Neural cell (in vitro differentiated cells): ENCODE results near the gene CSMD2. TPM values are rescaled to one million over a fixed set of nuclear protein-coding genes. Genes with fewer than 3 reads are reported as not detected.

Experiments used
- H2AFZ ChIP-seq: fragments of 200-600, 300-800 bp; sonication (generic), shearing (Covaris generic); 2 replicates; pipeline ENCODE4 v1.6.0; 2014; ENCODE audit warnings: low read depth, mild to moderate bottlenecking, antibody characterized with exemption, low read length, moderate library complexity
- H3F3A ChIP-seq: fragments of 200-600 bp; shearing (Covaris generic); 2 replicates; pipeline ENCODE4 v1.6.1; 2016; ENCODE audit warnings: mild to moderate bottlenecking, moderate library complexity, mixed read lengths, antibody characterized with exemption, low read length; ENCODE audit not compliant: insufficient read depth, poor library complexity, severe bottlenecking
- H3K27ac ChIP-seq: fragments of 200-600, 300-800 bp; sonication (generic), shearing (Covaris generic); 2 replicates; pipeline ENCODE4 v1.5.1; 2014; ENCODE audit warnings: mild to moderate bottlenecking, low read length, moderate library complexity
- H3K27me3 ChIP-seq: fragments of 300-800, 200-600 bp; sonication (generic), shearing (Covaris generic); 2 replicates; pipeline ENCODE4 v1.6.0; 2014; ENCODE audit warnings: mild to moderate bottlenecking, low read depth, low read length, moderate library complexity; ENCODE audit not compliant: insufficient read depth
- H3K36me3 ChIP-seq: fragments of 300-800, 200-600 bp; sonication (generic), shearing (Covaris generic); 2 replicates; pipeline ENCODE4 v1.5.1; 2014; ENCODE audit warnings: mild to moderate bottlenecking, antibody characterized with exemption, low read length, moderate library complexity; ENCODE audit not compliant: insufficient read depth
- H3K4me2 ChIP-seq: fragments of 300-800, 200-600 bp; sonication (generic), shearing (Covaris generic); 2 replicates; pipeline ENCODE4 v1.6.0; 2014; ENCODE audit warnings: mild to moderate bottlenecking, low read length
- H3K4me3 ChIP-seq: fragments of 300-800, 200-600 bp; sonication (generic), shearing (Covaris generic); 2 replicates; pipeline ENCODE4 v1.5.1; 2014; ENCODE audit warnings: mild to moderate bottlenecking, low read length, moderate library complexity
- H3K79me2 ChIP-seq: fragments of 200-600 bp; shearing (Covaris generic); replicated peaks from 2 replicates; pipeline ENCODE4 v1.6.0; 2014; ENCODE audit warnings: mild to moderate bottlenecking, low read length, moderate library complexity; ENCODE audit not compliant: insufficient read depth
- H3K9ac ChIP-seq: fragments of 300-800, 200-600 bp; sonication (generic), shearing (Covaris generic); 2 replicates; pipeline ENCODE4 v1.6.1; 2016; ENCODE audit warnings: mild to moderate bottlenecking, low read length, mixed read lengths
- H3K9me2 ChIP-seq: fragments of 200-600 bp; shearing (Covaris generic); 2 replicates; pipeline ENCODE4 v1.6.1; 2016; ENCODE audit warnings: mild to moderate bottlenecking, low read length, mixed read lengths; ENCODE audit not compliant: insufficient read depth
- H3K9me3 ChIP-seq: fragments of 200-600, 300-800 bp; sonication (generic), shearing (Covaris generic); 2 replicates; pipeline ENCODE4 v1.6.1; 2016; ENCODE audit warnings: mild to moderate bottlenecking, mixed run types, low read length, moderate library complexity, mixed read lengths
- H4K20me1 ChIP-seq: fragments of 200-600 bp; shearing (Covaris generic); 2 replicates; pipeline ENCODE4 v1.6.1; 2016; ENCODE audit warnings: mild to moderate bottlenecking, mixed run types; ENCODE audit not compliant: insufficient read depth
- CTCF ChIP-seq: fragments of 450-650 bp; IDR thresholded peaks from 2 replicates; pipeline ENCODE4 v1.5.1; 2014; ENCODE audit warnings: antibody characterized with exemption, mild to moderate bottlenecking, moderate library complexity; ENCODE audit not compliant: poor library complexity, severe bottlenecking
- EP300 ChIP-seq: fragments of 450-650 bp; conservative IDR thresholded peaks from 2 replicates; pipeline ENCODE4 v1.6.1; 2014; ENCODE audit warnings: antibody characterized with exemption, mild to moderate bottlenecking, moderate library complexity; ENCODE audit not compliant: poor library complexity, severe bottlenecking
- EZH2 ChIP-seq: fragments of 200-600, 300-800 bp; shearing (Covaris generic), sonication (generic); IDR thresholded peaks from 2 replicates; pipeline ENCODE4 v1.6.1; 2014; ENCODE audit warnings: antibody characterized with exemption, low read length, borderline replicate concordance, mild to moderate bottlenecking; ENCODE audit not compliant: insufficient read depth, poor library complexity, severe bottlenecking
- MXI1 ChIP-seq: fragments of 450-650 bp; conservative IDR thresholded peaks from 2 replicates; pipeline ENCODE4 v1.6.1; 2014; ENCODE audit warnings: antibody characterized with exemption, mild to moderate bottlenecking; ENCODE audit not compliant: poor library complexity, severe bottlenecking
- POLR2AphosphoS5 ChIP-seq: IDR thresholded peaks from 2 replicates; pipeline ENCODE4 v1.6.1; 2012
- RAD21 ChIP-seq: fragments of 450-650 bp; conservative IDR thresholded peaks from 2 replicates; pipeline ENCODE4 v1.6.1; 2014; ENCODE audit warnings: antibody characterized with exemption, mild to moderate bottlenecking, moderate library complexity
- REST ChIP-seq: IDR thresholded peaks from 2 replicates; pipeline ENCODE4 v1.6.1; 2012; ENCODE audit warnings: borderline replicate concordance
- SMC3 ChIP-seq: fragments of 450-650 bp; conservative IDR thresholded peaks from 2 replicates; pipeline ENCODE4 v1.6.1; 2014; ENCODE audit warnings: antibody characterized with exemption, mild to moderate bottlenecking, moderate library complexity; ENCODE audit not compliant: poor library complexity
- TAF1 ChIP-seq: IDR thresholded peaks from 2 replicates; pipeline ENCODE4 v1.6.1; 2012; ENCODE audit warnings: low read depth
- polyA plus RNA-seq: library from polyadenylated mRNA; depleted of rRNA; stranded (reverse); fragments of >200 nt; gene quantifications from 2 replicates; pipeline ENCODE4 v1.2.3, GENCODE V29; 2014

The CSMD2 gene
- polyA plus RNA-seq, 1 donor from 2014 or later, result 9.6 TPM

- no peaks in the 10 kb centered on the region for H3K9me2 ChIP-seq
- no peak overlapping the region for H2AFZ ChIP-seq
- no peak overlapping the region for H3K4me3 ChIP-seq
- H3K9me3 ChIP-seq, result no peaks in the 10 kb centered on the region
- H3K36me3 ChIP-seq, result no peaks in the 10 kb centered on the region
- H3K4me2 ChIP-seq, result no peak overlapping the region
- H3K9ac ChIP-seq, result no peak overlapping the region
- H4K20me1 ChIP-seq, result no peaks in the 10 kb centered on the region
- H3F3A ChIP-seq, result no peaks in the 10 kb centered on the region
- H3K79me2 ChIP-seq, result no peaks in the 10 kb centered on the region
- no peak overlapping the region for H3K27ac ChIP-seq
- H3K27me3 ChIP-seq, result no peaks in the 10 kb centered on the region
- TF ChIP-seq TAF1, result no peak
- no peak for TF ChIP-seq SMC3
- no peak for TF ChIP-seq CTCF
- TF ChIP-seq MXI1, result no peak
- no peak for TF ChIP-seq RAD21
- TF ChIP-seq EP300, result no peak
- TF ChIP-seq POLR2AphosphoS5, result no peak
- no peak for TF ChIP-seq EZH2
- TF ChIP-seq REST, result no peak
These were observed 269.1 kb downstream of the CSMD2 start for GRCh38 chr1:33895976-33896375.

GRCh38 chr1:33895396-33895795 lies 269.6 kb downstream of the CSMD2 start:
- no peaks in the 10 kb centered on the region for H3K9me3 ChIP-seq
- no peak overlapping the region for H3K27ac ChIP-seq
- H3K9me2 ChIP-seq, result no peaks in the 10 kb centered on the region
- H3K4me2 ChIP-seq, result no peak overlapping the region
- no peak overlapping the region for H3K4me3 ChIP-seq
- no peaks in the 10 kb centered on the region for H3F3A ChIP-seq
- TF ChIP-seq MXI1 (no peak), POLR2AphosphoS5 (no peak), CTCF (no peak), SMC3 (no peak), RAD21 (no peak), REST (no peak), TAF1 (no peak), EP300 (no peak), EZH2 (no peak)
- H3K9ac ChIP-seq, result no peak overlapping the region
- no peaks in the 10 kb centered on the region for H3K79me2 ChIP-seq
- no peaks in the 10 kb centered on the region for H3K36me3 ChIP-seq
- H3K27me3 ChIP-seq, result no peaks in the 10 kb centered on the region
- H4K20me1 ChIP-seq, result no peaks in the 10 kb centered on the region
- H2AFZ ChIP-seq, result no peak overlapping the region
